ENCODE results near the gene AADACL3.

The AADACL3 gene

GRCh38 chr1:12764016-12764415, 48.1 kb downstream of the AADACL3 start:
- no peak for DNase-seq

- no peak for DNase-seq
Observed at GRCh38 chr1:12769031-12769430, 53.1 kb downstream of the AADACL3 start.

- DNase-seq = no peak
Observed at GRCh38 chr1:12769976-12770505, 54.1 kb downstream of the AADACL3 start.

- no peak for DNase-seq
Observed at GRCh38 chr1:12770620-12771019, 54.7 kb downstream of the AADACL3 start.

- DNase-seq = no peak
Observed at GRCh38 chr1:12771186-12771585, 55.3 kb downstream of the AADACL3 start.

- no peak for DNase-seq
Observed at GRCh38 chr1:12772520-12772919, 56.6 kb downstream of the AADACL3 start.

GRCh38 chr1:12773438-12773837, 57.5 kb downstream of the AADACL3 start, which contains the start of gene PRAMEF12:
Gene PRAMEF12, plus strand, starts transcription at chr1:12773738. Its CDS starts 1,130 bp downstream, at chr1:12774868.
- DNase-seq = no peak

- DNase-seq = no peak
Observed at GRCh38 chr1:12774801-12775345, 59.0 kb downstream of the AADACL3 start.

- no peak for DNase-seq
Observed at GRCh38 chr1:12775443-12775842, 59.5 kb downstream of the AADACL3 start.

- DNase-seq = no peak
Observed at GRCh38 chr1:12776801-12777557, 61.1 kb downstream of the AADACL3 start.
